Measurements from ENCODE around the gene MAP2K2.

DNA sequence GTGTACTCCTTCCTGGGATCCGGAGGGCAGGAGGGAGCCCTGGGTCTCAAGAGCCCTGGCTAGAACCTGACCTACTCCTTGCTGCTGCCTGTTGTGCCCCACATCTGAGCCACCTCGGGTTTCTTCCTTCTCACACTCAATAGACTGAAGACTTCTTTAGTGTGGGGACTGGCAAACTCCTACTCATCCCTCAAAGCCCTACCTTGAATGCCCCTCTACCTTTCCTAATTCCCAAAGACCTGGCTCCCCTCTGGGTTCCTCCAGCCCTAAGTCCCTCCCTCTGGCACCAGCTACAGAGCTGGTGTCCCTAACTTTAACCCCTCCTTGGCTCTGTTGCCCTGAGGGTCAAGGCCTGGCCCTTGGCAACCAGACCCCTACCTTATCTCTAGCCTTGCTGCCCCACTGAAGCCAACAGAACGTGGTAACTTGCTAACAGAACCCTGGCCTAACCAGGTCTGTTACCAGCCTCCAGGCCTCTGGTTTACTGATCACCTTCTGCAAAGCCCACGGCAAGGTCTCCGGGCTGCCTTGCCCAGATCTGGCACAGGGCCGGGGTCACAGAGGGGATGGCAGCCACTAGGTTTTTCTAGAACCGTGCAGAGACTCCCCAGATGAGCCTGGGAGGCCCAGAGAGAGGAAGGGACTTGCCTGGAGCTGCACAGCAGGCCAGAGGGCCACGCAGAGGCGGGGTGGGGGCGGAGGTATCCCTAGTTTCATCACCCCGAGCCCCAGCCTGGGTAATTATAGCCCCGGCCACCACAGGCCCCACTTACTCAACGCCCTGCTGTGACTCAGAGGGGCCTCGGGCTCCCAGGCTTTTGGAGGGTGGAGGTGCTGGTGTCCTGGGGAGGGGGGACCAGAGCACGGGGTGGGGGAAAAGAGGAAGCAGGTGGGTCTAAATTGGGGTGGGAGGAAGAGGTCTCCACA lies 72.5 kb downstream of the MAP2K2 start:
- TF ChIP-seq TAF1 (IDR thresholded peaks at IDR 0.05; ENCODE audit: borderline replicate concordance, insufficient read depth, low read length) (no peak), POLR2AphosphoS5 (IDR thresholded peaks at IDR 0.05; ENCODE audit: low read depth, low read length) (no peak), SIN3A (IDR thresholded peaks at IDR 0.05; ENCODE audit: borderline replicate concordance, insufficient read depth, low read length) (no peak)
- TF ChIP-seq, protein P1, sequence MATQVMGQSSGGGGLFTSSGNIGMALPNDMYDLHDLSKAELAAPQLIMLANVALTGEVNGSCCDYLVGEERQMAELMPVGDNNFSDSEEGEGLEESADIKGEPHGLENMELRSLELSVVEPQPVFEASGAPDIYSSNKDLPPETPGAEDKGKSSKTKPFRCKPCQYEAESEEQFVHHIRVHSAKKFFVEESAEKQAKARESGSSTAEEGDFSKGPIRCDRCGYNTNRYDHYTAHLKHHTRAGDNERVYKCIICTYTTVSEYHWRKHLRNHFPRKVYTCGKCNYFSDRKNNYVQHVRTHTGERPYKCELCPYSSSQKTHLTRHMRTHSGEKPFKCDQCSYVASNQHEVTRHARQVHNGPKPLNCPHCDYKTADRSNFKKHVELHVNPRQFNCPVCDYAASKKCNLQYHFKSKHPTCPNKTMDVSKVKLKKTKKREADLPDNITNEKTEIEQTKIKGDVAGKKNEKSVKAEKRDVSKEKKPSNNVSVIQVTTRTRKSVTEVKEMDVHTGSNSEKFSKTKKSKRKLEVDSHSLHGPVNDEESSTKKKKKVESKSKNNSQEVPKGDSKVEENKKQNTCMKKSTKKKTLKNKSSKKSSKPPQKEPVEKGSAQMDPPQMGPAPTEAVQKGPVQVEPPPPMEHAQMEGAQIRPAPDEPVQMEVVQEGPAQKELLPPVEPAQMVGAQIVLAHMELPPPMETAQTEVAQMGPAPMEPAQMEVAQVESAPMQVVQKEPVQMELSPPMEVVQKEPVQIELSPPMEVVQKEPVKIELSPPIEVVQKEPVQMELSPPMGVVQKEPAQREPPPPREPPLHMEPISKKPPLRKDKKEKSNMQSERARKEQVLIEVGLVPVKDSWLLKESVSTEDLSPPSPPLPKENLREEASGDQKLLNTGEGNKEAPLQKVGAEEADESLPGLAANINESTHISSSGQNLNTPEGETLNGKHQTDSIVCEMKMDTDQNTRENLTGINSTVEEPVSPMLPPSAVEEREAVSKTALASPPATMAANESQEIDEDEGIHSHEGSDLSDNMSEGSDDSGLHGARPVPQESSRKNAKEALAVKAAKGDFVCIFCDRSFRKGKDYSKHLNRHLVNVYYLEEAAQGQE (IDR thresholded peaks at IDR 0.05; ENCODE audit: insufficient read depth in 1 of 2, low read depth in 2 of 2, low read length in 2 of 2) = no peak
